PC-9 (cell line): ENCODE data around the gene PATE2. TPM values are rescaled to one million over a fixed set of nuclear protein-coding genes. Genes with fewer than 3 reads are reported as not detected.

Experiments
- BruUV-seq: library from RNA; stranded (reverse); fragments of 400-500 nt; replicated peaks from 2 replicates; lab custom pipeline; 2021; lab: Mats Ljungman, UMichigan
- CTCF ChIA-PET: fragments of 300-600 bp; sonication (Branson Sonifier 250); formaldehyde crosslinking; loops from one replicate; lab custom pipeline; 2022; ENCODE audit warnings: antibody characterized with exemption; lab: Charles Lee
- POLR2A ChIA-PET: fragments of 300-600 bp; sonication (Branson Sonifier 250); formaldehyde crosslinking; loops from one replicate; lab custom pipeline; 2022; ENCODE audit warnings: antibody characterized with exemption; ENCODE audit not compliant: unreplicated experiment; lab: Charles Lee
- DNase-seq, 2 experiments: peaks; one replicate each; pipeline versions ENCODE4 v3.0.0 to v3.0.0-alpha.2; 2015 to 2022; ENCODE audit warnings: mixed read lengths in 1 of 2
- H2AFZ ChIP-seq: fragments of 200-600 bp; sonication (generic); 2 replicates; pipeline ENCODE4 v1.8.1; 2017; ENCODE audit warnings: antibody characterized with exemption
- H3F3A ChIP-seq: fragments of 200-600 bp; sonication (generic); 2 replicates; pipeline ENCODE4 v1.8.1; 2017; ENCODE audit warnings: antibody characterized with exemption, mild to moderate bottlenecking, low read depth; ENCODE audit not compliant: insufficient read depth
- H3K27ac ChIP-seq: fragments of 200-600 bp; sonication (generic); 2 replicates; pipeline ENCODE4 v1.6.1; 2016; ENCODE audit warnings: mixed run types
- H3K27me3 ChIP-seq: fragments of 200-600 bp; sonication (generic); 2 replicates; pipeline ENCODE4 v1.6.1; 2016; ENCODE audit warnings: low read depth, mixed run types; ENCODE audit not compliant: insufficient read depth
- H3K36me3 ChIP-seq: fragments of 200-600 bp; sonication (generic); 2 replicates; pipeline ENCODE4 v1.6.1; 2016; ENCODE audit warnings: low read depth, mixed run types
- H3K4me1 ChIP-seq: fragments of 200-600 bp; sonication (generic); replicated peaks from 2 replicates; pipeline ENCODE4 v1.6.1; 2016; ENCODE audit warnings: mixed run types; ENCODE audit not compliant: insufficient read depth
- H3K4me2 ChIP-seq: fragments of 200-600 bp; sonication (generic); 2 replicates; pipeline ENCODE4 v1.6.1; 2017; ENCODE audit warnings: mixed run types
- H3K4me3 ChIP-seq: fragments of 200-600 bp; sonication (generic); 2 replicates; pipeline ENCODE4 v1.6.1; 2016; ENCODE audit warnings: mixed run types
- H3K79me2 ChIP-seq: fragments of 200-600 bp; sonication (generic); 2 replicates; pipeline ENCODE4 v1.6.1; 2017; ENCODE audit warnings: low read depth, mixed run types
- H3K9me2 ChIP-seq: fragments of 200-600 bp; sonication (generic); 2 replicates; pipeline ENCODE4 v1.8.1; 2017; ENCODE audit warnings: mild to moderate bottlenecking; ENCODE audit not compliant: insufficient read depth
- H3K9me3 ChIP-seq: fragments of 200-600 bp; sonication (generic); 2 replicates; pipeline ENCODE4 v1.8.1; 2016; ENCODE audit warnings: low read depth; ENCODE audit not compliant: insufficient read depth
- H4K20me1 ChIP-seq: fragments of 200-600 bp; sonication (generic); 2 replicates; pipeline ENCODE4 v1.8.1; 2017; ENCODE audit not compliant: insufficient read depth
- EZH2 ChIP-seq: fragments of 200-600 bp; sonication (generic); IDR thresholded peaks from 2 replicates; pipeline ENCODE4 v1.8.0; 2017; ENCODE audit warnings: antibody characterized with exemption, low read depth
- intact Hi-C: fragments of 100-400 bp; cut with micrococcal nuclease; formaldehyde crosslinking; loops from one replicate; pipeline ENCODE4 v1.10.0; 2022; ENCODE audit not compliant: unreplicated experiment
- total RNA-seq: library from RNA; stranded (reverse); gene quantifications from 2 replicates; pipeline ENCODE4 v1.2.3, GENCODE V29; 2021
- TF ChIP-seq, protein P1 (sequence below): fragments of 200-600 bp; sonication (generic); conservative IDR thresholded peaks from 2 replicates; pipeline ENCODE4 v1.6.1; 2017; ENCODE audit warnings: mixed run types, antibody characterized with exemption, mild to moderate bottlenecking, moderate library complexity

Gene PATE2
- total RNA-seq, 1 experiment from 2014 or later, result 1.3 TPM

DNA sequence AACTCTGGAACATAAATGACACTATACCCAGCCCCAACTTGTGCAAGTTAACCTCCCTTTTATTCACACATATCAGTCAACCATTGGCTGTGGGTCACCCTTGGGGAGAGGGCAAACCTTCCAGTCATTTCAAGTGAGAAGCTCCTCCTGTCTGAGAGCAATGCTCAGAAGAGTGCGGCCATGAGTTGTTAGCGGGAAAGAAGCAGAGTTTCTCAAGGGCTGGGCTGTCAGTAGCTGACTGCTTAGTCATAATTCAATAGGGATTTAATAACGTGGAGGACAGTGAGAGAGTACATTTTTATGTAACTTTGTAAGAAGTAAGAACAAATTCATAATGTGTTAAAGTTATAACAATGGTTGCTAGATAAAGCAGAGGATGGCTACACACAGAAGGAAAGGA lies 5.1 kb downstream of the PATE2 start:
- Histone ChIP-seq H2AFZ (no peak overlapping the region), H3K4me3 (no peak overlapping the region), H3K79me2 (no peaks in the 10 kb centered on the region), H4K20me1 (no peaks in the 10 kb centered on the region), H3F3A (no peaks in the 10 kb centered on the region), H3K4me1 (no peaks in the 10 kb centered on the region), H3K4me2 (no peak overlapping the region), H3K9me3 (no peaks in the 10 kb centered on the region), H3K9me2 (no peaks in the 10 kb centered on the region), H3K27ac (no peak overlapping the region), H3K27me3 (peaks cover 43% of the 10 kb centered on the region), H3K36me3 (no peaks in the 10 kb centered on the region)
- POLR2A ChIA-PET, result no interaction called here
- DNase-seq, result no peak
- CTCF ChIA-PET, result no interaction called here
- intact Hi-C loops, result no loop called here
- no TSS peak for BruUV-seq
- TF ChIP-seq EZH2, result no peak
- TF ChIP-seq, protein P1, sequence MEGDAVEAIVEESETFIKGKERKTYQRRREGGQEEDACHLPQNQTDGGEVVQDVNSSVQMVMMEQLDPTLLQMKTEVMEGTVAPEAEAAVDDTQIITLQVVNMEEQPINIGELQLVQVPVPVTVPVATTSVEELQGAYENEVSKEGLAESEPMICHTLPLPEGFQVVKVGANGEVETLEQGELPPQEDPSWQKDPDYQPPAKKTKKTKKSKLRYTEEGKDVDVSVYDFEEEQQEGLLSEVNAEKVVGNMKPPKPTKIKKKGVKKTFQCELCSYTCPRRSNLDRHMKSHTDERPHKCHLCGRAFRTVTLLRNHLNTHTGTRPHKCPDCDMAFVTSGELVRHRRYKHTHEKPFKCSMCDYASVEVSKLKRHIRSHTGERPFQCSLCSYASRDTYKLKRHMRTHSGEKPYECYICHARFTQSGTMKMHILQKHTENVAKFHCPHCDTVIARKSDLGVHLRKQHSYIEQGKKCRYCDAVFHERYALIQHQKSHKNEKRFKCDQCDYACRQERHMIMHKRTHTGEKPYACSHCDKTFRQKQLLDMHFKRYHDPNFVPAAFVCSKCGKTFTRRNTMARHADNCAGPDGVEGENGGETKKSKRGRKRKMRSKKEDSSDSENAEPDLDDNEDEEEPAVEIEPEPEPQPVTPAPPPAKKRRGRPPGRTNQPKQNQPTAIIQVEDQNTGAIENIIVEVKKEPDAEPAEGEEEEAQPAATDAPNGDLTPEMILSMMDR, result no peak

DNA sequence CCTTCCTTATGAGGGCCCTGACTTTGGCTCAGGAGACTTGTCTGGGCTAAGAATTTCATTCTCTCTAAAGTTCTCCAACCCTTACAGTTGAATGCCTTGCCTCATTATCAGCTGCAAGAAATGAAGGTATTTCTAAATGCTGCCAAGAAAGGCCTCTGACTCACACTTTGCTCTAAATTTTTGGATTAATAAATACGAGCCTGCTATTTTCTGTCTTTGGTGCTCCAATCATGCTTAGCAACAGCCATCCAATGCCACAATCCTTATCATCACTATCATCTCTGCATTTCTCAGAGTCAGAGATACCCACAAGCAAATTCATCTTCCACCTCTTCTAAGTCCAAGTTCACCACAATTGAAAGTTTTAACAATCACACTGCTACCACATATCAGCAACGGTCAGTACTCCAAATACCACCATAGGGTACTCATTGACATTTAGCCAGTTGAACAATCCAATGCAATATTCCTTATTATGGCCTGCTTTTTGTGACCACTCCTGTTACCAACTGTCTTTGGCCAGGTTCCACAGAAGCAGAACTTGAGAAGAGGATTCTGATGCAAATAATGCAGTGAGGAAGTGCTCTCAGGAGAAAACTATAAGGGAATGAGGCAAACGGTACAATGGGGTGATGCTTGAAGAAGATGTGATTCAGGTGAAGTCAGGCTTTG lies 5.7 kb downstream of the PATE2 start:
- Histone ChIP-seq H3K4me2 (no peak overlapping the region), H3K79me2 (no peaks in the 10 kb centered on the region), H3K36me3 (no peaks in the 10 kb centered on the region), H3K4me3 (no peak overlapping the region), H3K27me3 (peaks cover 49% of the 10 kb centered on the region), H4K20me1 (no peaks in the 10 kb centered on the region), H2AFZ (no peak overlapping the region), H3K9me2 (no peaks in the 10 kb centered on the region), H3K27ac (no peak overlapping the region), H3K9me3 (no peaks in the 10 kb centered on the region), H3K4me1 (no peaks in the 10 kb centered on the region), H3F3A (no peaks in the 10 kb centered on the region)
- DNase-seq, result no peak
- intact Hi-C loops, result no loop called here
- CTCF ChIA-PET, result no interaction called here
- no peak for TF ChIP-seq EZH2
- TF ChIP-seq, protein P1, result no peak
- BruUV-seq, result no TSS peak
- POLR2A ChIA-PET, result no interaction called here

DNA sequence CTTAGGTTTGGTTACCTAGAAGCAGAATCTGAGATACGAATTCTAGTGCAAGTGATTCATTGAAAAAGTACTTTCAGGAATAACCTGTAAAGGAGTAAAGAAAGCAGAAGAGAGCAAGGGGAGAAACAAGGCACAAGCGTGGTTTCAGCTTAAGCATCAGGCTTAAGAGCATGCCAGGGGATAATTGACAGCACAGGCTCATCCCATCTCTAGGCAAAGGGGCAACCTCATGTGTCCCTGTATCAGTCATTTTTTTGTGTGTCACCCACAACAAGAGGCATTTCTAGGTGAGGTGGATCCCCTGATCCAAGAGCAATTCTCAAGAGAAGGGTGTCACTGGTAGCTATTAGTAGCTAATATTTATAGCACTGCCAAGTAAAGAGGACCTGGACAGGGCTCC lies 8.0 kb downstream of the PATE2 start:
- POLR2A ChIA-PET, result interaction anchor here (0.5 kb wide), 1 partner anchor 845 kb away, joined by 6 read pairs; no protein-coding TSS in a partner anchor
- Histone ChIP-seq H3K4me2 (no peak overlapping the region), H3K4me1 (no peaks in the 10 kb centered on the region), H3K9me3 (no peaks in the 10 kb centered on the region), H3K79me2 (no peaks in the 10 kb centered on the region), H3K4me3 (no peak overlapping the region), H2AFZ (no peak overlapping the region), H3F3A (no peaks in the 10 kb centered on the region), H4K20me1 (no peaks in the 10 kb centered on the region), H3K36me3 (no peaks in the 10 kb centered on the region), H3K27me3 (peaks cover 64% of the 10 kb centered on the region), H3K27ac (no peak overlapping the region), H3K9me2 (no peaks in the 10 kb centered on the region)
- CTCF ChIA-PET, result no interaction called here
- TF ChIP-seq EZH2, result no peak
- TF ChIP-seq, protein P1, result no peak
- intact Hi-C loops, result no loop called here
- no TSS peak for BruUV-seq
- DNase-seq, result no peak
